ENCODE data around the gene CTRB1. TPM values are rescaled to one million over a fixed set of nuclear protein-coding genes. Genes with fewer than 3 reads are reported as not detected.

CTRB1 gene
- total RNA-seq, 1 experiment from 2014 or later: not detected

DNA sequence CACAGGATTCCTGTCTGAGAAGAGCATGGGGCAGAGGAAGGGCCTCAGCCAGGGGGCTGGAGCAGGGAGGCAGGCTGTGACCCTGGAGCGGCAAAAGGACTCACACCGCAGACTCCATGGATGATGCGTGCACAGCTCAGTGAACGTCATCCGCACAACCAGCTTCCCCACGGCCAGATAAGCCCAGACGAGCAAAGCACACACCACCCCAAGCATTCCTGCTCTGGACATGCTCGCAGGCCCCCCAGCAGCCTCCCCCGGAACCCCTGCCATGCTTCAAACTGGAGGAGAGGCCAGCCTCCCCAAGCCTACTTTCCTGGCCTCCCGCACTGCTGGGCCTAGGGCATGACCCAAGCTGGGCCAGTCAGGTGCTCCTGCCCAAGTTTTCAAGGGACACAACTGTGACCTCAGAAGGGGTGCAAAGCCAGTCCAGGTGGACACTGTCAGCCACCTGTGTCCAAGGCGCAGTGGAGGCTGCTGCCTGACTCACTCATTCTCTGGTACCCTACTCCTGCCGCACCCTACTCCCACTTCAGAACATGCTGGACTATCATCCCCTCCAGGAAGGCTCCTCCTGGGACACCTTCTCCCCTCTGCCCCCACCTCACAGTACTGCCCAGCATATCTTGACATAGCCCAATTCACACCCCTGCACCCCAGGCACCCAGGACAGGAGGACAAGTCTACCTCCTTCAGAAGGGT lies 27.9 kb downstream of the CTRB1 start:
- intact Hi-C loops (cut with micrococcal nuclease; ENCODE audit: unreplicated experiment): no loop called here
- H3K27me3 ChIP-seq (replicated peaks; ENCODE audit: insufficient read depth, low read depth, low read length, poor library complexity): no peaks in the 10 kb centered on the region
- TF ChIP-seq, protein P1, sequence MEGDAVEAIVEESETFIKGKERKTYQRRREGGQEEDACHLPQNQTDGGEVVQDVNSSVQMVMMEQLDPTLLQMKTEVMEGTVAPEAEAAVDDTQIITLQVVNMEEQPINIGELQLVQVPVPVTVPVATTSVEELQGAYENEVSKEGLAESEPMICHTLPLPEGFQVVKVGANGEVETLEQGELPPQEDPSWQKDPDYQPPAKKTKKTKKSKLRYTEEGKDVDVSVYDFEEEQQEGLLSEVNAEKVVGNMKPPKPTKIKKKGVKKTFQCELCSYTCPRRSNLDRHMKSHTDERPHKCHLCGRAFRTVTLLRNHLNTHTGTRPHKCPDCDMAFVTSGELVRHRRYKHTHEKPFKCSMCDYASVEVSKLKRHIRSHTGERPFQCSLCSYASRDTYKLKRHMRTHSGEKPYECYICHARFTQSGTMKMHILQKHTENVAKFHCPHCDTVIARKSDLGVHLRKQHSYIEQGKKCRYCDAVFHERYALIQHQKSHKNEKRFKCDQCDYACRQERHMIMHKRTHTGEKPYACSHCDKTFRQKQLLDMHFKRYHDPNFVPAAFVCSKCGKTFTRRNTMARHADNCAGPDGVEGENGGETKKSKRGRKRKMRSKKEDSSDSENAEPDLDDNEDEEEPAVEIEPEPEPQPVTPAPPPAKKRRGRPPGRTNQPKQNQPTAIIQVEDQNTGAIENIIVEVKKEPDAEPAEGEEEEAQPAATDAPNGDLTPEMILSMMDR (conservative IDR thresholded peaks at IDR 0.05; ENCODE audit: low read depth, low read length): no peak
- TF ChIP-seq EZH2 (IDR thresholded peaks at IDR 0.05; ENCODE audit: borderline replicate concordance, low read depth, low read length, poor library complexity, severe bottlenecking): no peak
- DNase-seq (ENCODE audit: low spot score): no peak
- CTCF ChIA-PET: no interaction called here
- H3K4me3 ChIP-seq (ENCODE audit: low read depth, low read length, poor library complexity, severe bottlenecking): no peak overlapping the region
- H3K4me1 ChIP-seq (ENCODE audit: insufficient read depth, low read length, poor library complexity, severe bottlenecking): peaks cover 22% of the 10 kb centered on the region
- no peaks in the 10 kb centered on the region for H3K9me3 ChIP-seq (ENCODE audit: low read depth, low read length, poor library complexity, severe bottlenecking)
- no peak overlapping the region for H3K27ac ChIP-seq (ENCODE audit: low read depth, low read length, poor library complexity, severe bottlenecking)
- no peaks in the 10 kb centered on the region for H3K36me3 ChIP-seq (ENCODE audit: insufficient read depth, low read length, poor library complexity, severe bottlenecking)
- POLR2A ChIA-PET (ENCODE audit: low non-redundant PET): no interaction called here
- BruUV-seq (replicated peaks): no TSS peak

- no peak for TF ChIP-seq EZH2 (IDR thresholded peaks at IDR 0.05; ENCODE audit: borderline replicate concordance, low read depth, low read length, poor library complexity, severe bottlenecking)
- TF ChIP-seq, protein P1 (conservative IDR thresholded peaks at IDR 0.05; ENCODE audit: low read depth, low read length): no peak
- Histone ChIP-seq H3K9me3 (ENCODE audit: low read depth, low read length, poor library complexity, severe bottlenecking) (no peaks in the 10 kb centered on the region), H3K27me3 (replicated peaks; ENCODE audit: insufficient read depth, low read depth, low read length, poor library complexity) (no peaks in the 10 kb centered on the region), H3K4me3 (ENCODE audit: low read depth, low read length, poor library complexity, severe bottlenecking) (no peak overlapping the region), H3K27ac (ENCODE audit: low read depth, low read length, poor library complexity, severe bottlenecking) (no peak overlapping the region), H3K36me3 (ENCODE audit: insufficient read depth, low read length, poor library complexity, severe bottlenecking) (no peaks in the 10 kb centered on the region), H3K4me1 (ENCODE audit: insufficient read depth, low read length, poor library complexity, severe bottlenecking) (peaks cover 28% of the 10 kb centered on the region)
- ChIA-PET POLR2A (ENCODE audit: low non-redundant PET) (no interaction called here), CTCF (no interaction called here)
- BruUV-seq (replicated peaks): no TSS peak
- no peak for DNase-seq (ENCODE audit: low spot score)
- intact Hi-C loops (cut with micrococcal nuclease; ENCODE audit: unreplicated experiment): no loop called here
These were observed 28.5 kb downstream of the CTRB1 start for GRCh38 chr16:75247249-75247648.

DNA sequence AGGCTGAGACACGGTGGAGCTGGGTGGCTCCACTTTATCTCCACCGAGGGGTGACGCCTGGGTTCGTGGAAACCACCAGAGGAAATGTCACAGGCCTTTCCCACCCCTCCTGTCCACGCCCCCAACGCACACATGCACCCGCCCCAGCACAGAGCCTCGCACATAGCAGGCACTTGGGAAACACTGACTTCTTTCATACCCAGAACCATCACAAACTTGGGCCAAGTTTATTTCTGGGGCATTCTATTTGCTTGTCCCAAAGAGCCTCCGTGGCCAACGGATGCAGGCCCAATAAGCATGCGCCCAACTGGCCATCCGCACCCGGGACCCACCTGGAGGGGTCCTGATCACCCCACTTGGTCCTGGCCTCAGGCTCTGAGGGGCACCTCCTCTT lies 29.4 kb downstream of the CTRB1 start:
- CTCF ChIA-PET: interaction anchor here (0.5 kb wide), 1 partner anchor 14 kb away, joined by 3 read pairs; no protein-coding TSS in a partner anchor
- TF ChIP-seq EZH2 (IDR thresholded peaks at IDR 0.05; ENCODE audit: borderline replicate concordance, low read depth, low read length, poor library complexity, severe bottlenecking): no peak
- TF ChIP-seq, protein P1 (conservative IDR thresholded peaks at IDR 0.05; ENCODE audit: low read depth, low read length): no peak
- intact Hi-C loops (cut with micrococcal nuclease; ENCODE audit: unreplicated experiment): no loop called here
- no peaks in the 10 kb centered on the region for H3K9me3 ChIP-seq (ENCODE audit: low read depth, low read length, poor library complexity, severe bottlenecking)
- no TSS peak for BruUV-seq (replicated peaks)
- H3K4me1 ChIP-seq (ENCODE audit: insufficient read depth, low read length, poor library complexity, severe bottlenecking): peaks cover 37% of the 10 kb centered on the region
- no peaks in the 10 kb centered on the region for H3K27me3 ChIP-seq (replicated peaks; ENCODE audit: insufficient read depth, low read depth, low read length, poor library complexity)
- H3K4me3 ChIP-seq (ENCODE audit: low read depth, low read length, poor library complexity, severe bottlenecking): no peak overlapping the region
- no peak for DNase-seq (ENCODE audit: low spot score)
- H3K27ac ChIP-seq (ENCODE audit: low read depth, low read length, poor library complexity, severe bottlenecking): peak overlapping the region; percentile 37
- H3K36me3 ChIP-seq (ENCODE audit: insufficient read depth, low read length, poor library complexity, severe bottlenecking): no peaks in the 10 kb centered on the region
- POLR2A ChIA-PET (ENCODE audit: low non-redundant PET): no interaction called here
